Caco-2 (cell line): ENCODE results near the gene ZEB2. TPM values are rescaled to one million over a fixed set of nuclear protein-coding genes. Genes with fewer than 3 reads are reported as not detected.

Source experiments
- BruUV-seq: library from RNA; stranded (reverse); fragments of 400-500 nt; replicated peaks from 2 replicates; lab custom pipeline; 2021; lab: Mats Ljungman, UMichigan
- CTCF ChIA-PET: fragments of 300-600 bp; sonication (Branson Sonifier 250); formaldehyde crosslinking; loops from one replicate; lab custom pipeline; 2022; ENCODE audit warnings: antibody characterized with exemption; lab: Charles Lee
- POLR2A ChIA-PET: fragments of 300-600 bp; sonication (Branson Sonifier 250); formaldehyde crosslinking; loops from one replicate; lab custom pipeline; 2022; ENCODE audit warnings: antibody characterized with exemption; lab: Charles Lee
- DNase-seq, 2 experiments: peaks; one replicate each; pipeline versions ENCODE4 v3.0.0 to v3.0.0-alpha.2; 2020 to 2022
- H3K27me3 ChIP-seq: replicated peaks from 2 replicates; pipeline ENCODE4 v1.6.0; 2011; ENCODE audit warnings: low read length; ENCODE audit not compliant: control insufficient read depth, insufficient read depth
- H3K36me3 ChIP-seq: 2 replicates; pipeline ENCODE4 v1.5.1; 2011; ENCODE audit warnings: low read length; ENCODE audit not compliant: control insufficient read depth, insufficient read depth
- H3K4me1 ChIP-seq: fragments of 250-450 bp; sonication (Bioruptor Pico); 2 replicates; pipeline ENCODE4 v1.5.1; 2020; ENCODE audit warnings: mild to moderate bottlenecking
- H3K4me3 ChIP-seq: 2 replicates; pipeline ENCODE4 v1.5.1; 2011; ENCODE audit warnings: low read depth, mild to moderate bottlenecking, control low read depth, low read length
- H3K9me3 ChIP-seq: fragments of 250-450 bp; sonication (Bioruptor Pico); 2 replicates; pipeline ENCODE4 v1.5.1; 2020; ENCODE audit warnings: mild to moderate bottlenecking, moderate library complexity
- H3K27ac Mint-ChIP-seq: one replicate; pipeline ENCODE4 v1.8.0; 2022; ENCODE audit warnings: mixed read lengths; ENCODE audit not compliant: unreplicated experiment
- H3K27me3 Mint-ChIP-seq: one replicate; pipeline ENCODE4 v1.8.0; 2022; ENCODE audit warnings: mixed read lengths; ENCODE audit not compliant: insufficient read depth, unreplicated experiment
- H3K36me3 Mint-ChIP-seq: one replicate; pipeline ENCODE4 v1.8.0; 2022; ENCODE audit warnings: mild to moderate bottlenecking, mixed read lengths; ENCODE audit not compliant: insufficient read depth, unreplicated experiment
- H3K4me1 Mint-ChIP-seq: one replicate; pipeline ENCODE4 v1.8.0; 2022; ENCODE audit warnings: low read depth, mixed read lengths; ENCODE audit not compliant: unreplicated experiment
- H3K4me3 Mint-ChIP-seq: one replicate; pipeline ENCODE4 v1.8.0; 2022; ENCODE audit warnings: mild to moderate bottlenecking, moderate library complexity, mixed read lengths; ENCODE audit not compliant: unreplicated experiment
- H3K9me3 Mint-ChIP-seq: one replicate; pipeline ENCODE4 v1.8.0; 2022; ENCODE audit warnings: mixed read lengths; ENCODE audit not compliant: unreplicated experiment
- intact Hi-C: fragments of 100-400 bp; cut with micrococcal nuclease; formaldehyde crosslinking; loops from one replicate; pipeline ENCODE4 v1.10.0; 2022; ENCODE audit not compliant: unreplicated experiment
- total RNA-seq: library from RNA; stranded (reverse); gene quantifications from 2 replicates; pipeline ENCODE4 v1.2.3, GENCODE V29; 2022
- TF ChIP-seq, protein P1 (sequence below), 2 experiments: fragments of 200-600 bp in 1 of 2; IDR thresholded peaks; 1 replicate in 1 of 2; 2 replicates in 1 of 2; pipeline versions ENCODE4 v1.5.1 to v1.8.0; 2011 to 2022; ENCODE audit warnings: antibody characterized with exemption in 1 of 2, control low read depth in 1 of 2, inconsistent platforms in 1 of 2, low read depth in 1 of 2, low read length in 1 of 2, mild to moderate bottlenecking in 1 of 2, moderate library complexity in 1 of 2; ENCODE audit not compliant: insufficient read depth in 1 of 2, severe bottlenecking in 1 of 2, unreplicated experiment in 1 of 2

ZEB2 gene
- total RNA-seq, 1 experiment from 2014 or later = not detected

- ChIA-PET CTCF (no interaction called here), POLR2A (no interaction called here)
- H3K4me1 Mint-ChIP-seq = no peaks in the 10 kb centered on the region
- H3K36me3 Mint-ChIP-seq = no peaks in the 10 kb centered on the region
- H3K36me3 ChIP-seq = no peaks in the 10 kb centered on the region
- DNase-seq = no peak
- no peak overlapping the region for H3K27ac Mint-ChIP-seq
- no peaks in the 10 kb centered on the region for H3K9me3 Mint-ChIP-seq
- intact Hi-C loops = no loop called here
- TF ChIP-seq, protein P1, sequence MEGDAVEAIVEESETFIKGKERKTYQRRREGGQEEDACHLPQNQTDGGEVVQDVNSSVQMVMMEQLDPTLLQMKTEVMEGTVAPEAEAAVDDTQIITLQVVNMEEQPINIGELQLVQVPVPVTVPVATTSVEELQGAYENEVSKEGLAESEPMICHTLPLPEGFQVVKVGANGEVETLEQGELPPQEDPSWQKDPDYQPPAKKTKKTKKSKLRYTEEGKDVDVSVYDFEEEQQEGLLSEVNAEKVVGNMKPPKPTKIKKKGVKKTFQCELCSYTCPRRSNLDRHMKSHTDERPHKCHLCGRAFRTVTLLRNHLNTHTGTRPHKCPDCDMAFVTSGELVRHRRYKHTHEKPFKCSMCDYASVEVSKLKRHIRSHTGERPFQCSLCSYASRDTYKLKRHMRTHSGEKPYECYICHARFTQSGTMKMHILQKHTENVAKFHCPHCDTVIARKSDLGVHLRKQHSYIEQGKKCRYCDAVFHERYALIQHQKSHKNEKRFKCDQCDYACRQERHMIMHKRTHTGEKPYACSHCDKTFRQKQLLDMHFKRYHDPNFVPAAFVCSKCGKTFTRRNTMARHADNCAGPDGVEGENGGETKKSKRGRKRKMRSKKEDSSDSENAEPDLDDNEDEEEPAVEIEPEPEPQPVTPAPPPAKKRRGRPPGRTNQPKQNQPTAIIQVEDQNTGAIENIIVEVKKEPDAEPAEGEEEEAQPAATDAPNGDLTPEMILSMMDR (IDR thresholded peaks at IDR 0.05; ENCODE audit: insufficient read depth in 1 of 2, low read depth in 1 of 2, low read length in 1 of 2, severe bottlenecking in 1 of 2, unreplicated experiment in 1 of 2) = no peak
- H3K4me1 ChIP-seq = no peaks in the 10 kb centered on the region; the same call in 1 of the 2 replicates
- no peaks in the 10 kb centered on the region for H3K9me3 ChIP-seq
- H3K4me3 Mint-ChIP-seq = no peak overlapping the region
- peaks cover 26% of the 10 kb centered on the region for H3K27me3 Mint-ChIP-seq
- no peak overlapping the region for H3K4me3 ChIP-seq
- no TSS peak for BruUV-seq
- peaks cover 11% of the 10 kb centered on the region for H3K27me3 ChIP-seq
These were observed 50.1 kb downstream of the ZEB2 start for GRCh38 chr2:144469798-144470197.

GRCh38 chr2:144468823-144469595 lies 50.9 kb downstream of the ZEB2 start:
- no TSS peak for BruUV-seq
- CTCF ChIA-PET = no interaction called here
- Mint-ChIP-seq H3K27me3 (peaks cover 26% of the 10 kb centered on the region), H3K9me3 (peaks cover under 1% of the 10 kb centered on the region), H3K36me3 (no peaks in the 10 kb centered on the region), H3K4me1 (no peaks in the 10 kb centered on the region), H3K27ac (no peak overlapping the region), H3K4me3 (no peak overlapping the region)
- no peak overlapping the region for H3K4me3 ChIP-seq
- peaks cover 11% of the 10 kb centered on the region for H3K27me3 ChIP-seq
- POLR2A ChIA-PET = no interaction called here
- no peaks in the 10 kb centered on the region for H3K36me3 ChIP-seq
- TF ChIP-seq, protein P1 (IDR thresholded peaks at IDR 0.05; ENCODE audit: insufficient read depth in 1 of 2, low read depth in 1 of 2, low read length in 1 of 2, severe bottlenecking in 1 of 2, unreplicated experiment in 1 of 2) = no peak
- intact Hi-C loops = no loop called here
- H3K9me3 ChIP-seq = no peaks in the 10 kb centered on the region
- H3K4me1 ChIP-seq = no peaks in the 10 kb centered on the region; the same call in 1 of the 2 replicates
- DNase-seq = no peak

DNA sequence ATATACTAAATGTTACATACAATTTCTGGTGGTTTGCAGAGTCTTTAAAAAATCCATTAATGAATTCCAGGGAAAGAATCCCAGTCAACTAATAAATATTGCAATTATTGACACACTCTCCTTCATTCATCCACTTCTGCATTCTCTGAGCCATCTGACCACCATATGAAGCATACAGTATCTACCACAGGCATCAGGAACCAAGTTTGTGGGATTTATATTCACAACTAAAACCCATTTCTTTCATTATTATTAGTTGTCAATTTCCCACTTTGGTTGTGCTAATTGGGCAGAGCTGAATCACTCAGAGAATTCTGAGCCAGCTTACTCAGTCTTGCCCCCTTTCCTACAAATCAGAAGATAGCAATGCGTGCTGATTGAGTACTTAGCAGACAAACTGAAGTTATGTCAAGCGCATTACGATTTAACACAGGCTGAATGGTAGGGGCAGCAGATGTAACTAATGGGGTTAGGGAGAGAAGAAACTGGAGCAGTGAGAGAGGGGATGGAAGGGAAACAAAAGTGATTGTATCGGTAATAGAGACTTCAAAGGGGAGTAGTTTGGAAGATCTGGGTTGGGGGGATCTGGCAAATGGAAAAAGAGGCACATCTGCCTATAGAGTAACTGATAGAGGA lies 52.3 kb downstream of the ZEB2 start:
- CTCF ChIA-PET = no interaction called here
- H3K4me1 ChIP-seq = no peaks in the 10 kb centered on the region; the same call in 1 of the 2 replicates
- no peak overlapping the region for H3K27ac Mint-ChIP-seq
- H3K9me3 ChIP-seq = peaks cover 6% of the 10 kb centered on the region; the same call in 1 of the 2 replicates
- peaks cover 30% of the 10 kb centered on the region for H3K27me3 Mint-ChIP-seq
- DNase-seq = no peak
- peaks cover 11% of the 10 kb centered on the region for H3K27me3 ChIP-seq
- no peaks in the 10 kb centered on the region for H3K36me3 ChIP-seq
- TF ChIP-seq, protein P1 (IDR thresholded peaks at IDR 0.05; ENCODE audit: insufficient read depth in 1 of 2, low read depth in 1 of 2, low read length in 1 of 2, severe bottlenecking in 1 of 2, unreplicated experiment in 1 of 2) = no peak
- intact Hi-C loops = no loop called here
- peaks cover 9% of the 10 kb centered on the region for H3K9me3 Mint-ChIP-seq
- no peak overlapping the region for H3K4me3 Mint-ChIP-seq
- no TSS peak for BruUV-seq
- no peaks in the 10 kb centered on the region for H3K4me1 Mint-ChIP-seq
- H3K36me3 Mint-ChIP-seq = no peaks in the 10 kb centered on the region
- POLR2A ChIA-PET = no interaction called here
- H3K4me3 ChIP-seq = no peak overlapping the region
